Neuronal stem cell (in vitro differentiated cells): ENCODE results near the gene MSANTD4.

Experiments
- DNase-seq: peaks from one replicate; pipeline ENCODE4 v3.0.0-alpha.2; 2013; ENCODE audit warnings: low spot score
- H2AFZ ChIP-seq: one replicate; pipeline ENCODE4 v1.6.1; 2013; ENCODE audit warnings: mild to moderate bottlenecking, low read length, inconsistent platforms
- H2AK5ac ChIP-seq: 2 replicates; pipeline ENCODE4 v1.6.1; 2013; ENCODE audit warnings: low read depth, mild to moderate bottlenecking, inconsistent platforms, low read length, moderate library complexity, mixed read lengths
- H2BK120ac ChIP-seq: 2 replicates; pipeline ENCODE4 v1.6.1; 2013; ENCODE audit warnings: low read depth, mild to moderate bottlenecking, inconsistent platforms, low read length, moderate library complexity, mixed read lengths
- H2BK12ac ChIP-seq: one replicate; pipeline ENCODE4 v1.6.1; 2013; ENCODE audit warnings: low read length, inconsistent platforms
- H2BK15ac ChIP-seq: 2 replicates; pipeline ENCODE4 v1.6.1; 2013; ENCODE audit warnings: mild to moderate bottlenecking, low read length, inconsistent platforms, mixed read lengths
- H2BK5ac ChIP-seq: one replicate; pipeline ENCODE4 v1.6.1; 2013; ENCODE audit warnings: inconsistent platforms, mild to moderate bottlenecking, low read length, moderate library complexity
- H3K14ac ChIP-seq: one replicate; pipeline ENCODE4 v1.6.1; 2013; ENCODE audit warnings: low read length, inconsistent platforms
- H3K18ac ChIP-seq: 2 replicates; pipeline ENCODE4 v1.6.1; 2013; ENCODE audit warnings: low read length, inconsistent platforms
- H3K23ac ChIP-seq: 2 replicates; pipeline ENCODE4 v1.6.1; 2013; ENCODE audit warnings: low read depth, mild to moderate bottlenecking, mixed read lengths, low read length, inconsistent platforms; ENCODE audit not compliant: poor library complexity
- H3K27ac ChIP-seq: replicated peaks from 3 replicates; pipeline ENCODE4 v1.5.1; 2013; ENCODE audit warnings: low read length, inconsistent platforms
- H3K27me3 ChIP-seq, 3 experiments: 2 replicates each; pipeline ENCODE4 v1.6.1; 2013; ENCODE audit warnings: low read length in 3 of 3, mild to moderate bottlenecking in 2 of 3, inconsistent platforms in 1 of 3, low read depth in 1 of 3, mixed read lengths in 1 of 3, moderate library complexity in 1 of 3; ENCODE audit not compliant: control insufficient read depth in 3 of 3, insufficient read depth in 3 of 3
- H3K36me3 ChIP-seq, 2 donors: replicated peaks in 1 of 2; 2 replicates each; pipeline ENCODE4 v1.6.1; 2013; ENCODE audit warnings: low read length in 2 of 2; ENCODE audit not compliant: control insufficient read depth in 2 of 2, insufficient read depth in 2 of 2
- H3K4ac ChIP-seq: 2 replicates; pipeline ENCODE4 v1.6.1; 2013; ENCODE audit warnings: inconsistent platforms, mild to moderate bottlenecking, low read length, moderate library complexity
- H3K4me1 ChIP-seq, 2 donors: 1 replicate in 1 of 2; 2 replicates in 1 of 2; pipeline ENCODE4 v1.6.1; 2013; ENCODE audit warnings: low read length in 2 of 2, low read depth in 1 of 2; ENCODE audit not compliant: control insufficient read depth in 2 of 2, insufficient read depth in 1 of 2
- H3K4me2 ChIP-seq: one replicate; pipeline ENCODE4 v1.6.1; 2013; ENCODE audit warnings: mild to moderate bottlenecking, low read length, inconsistent platforms; ENCODE audit not compliant: insufficient read depth, poor library complexity, severe bottlenecking
- H3K4me3 ChIP-seq, 2 donors: 2 replicates each; pipeline ENCODE4 v1.5.1; 2013; ENCODE audit warnings: low read length in 2 of 2, mild to moderate bottlenecking in 2 of 2, inconsistent platforms in 1 of 2, moderate library complexity in 1 of 2
- H3K79me1 ChIP-seq: one replicate; pipeline ENCODE4 v1.6.1; 2013; ENCODE audit warnings: low read depth, mild to moderate bottlenecking, inconsistent platforms, low read length, moderate library complexity
- H3K9ac ChIP-seq: one replicate; pipeline ENCODE4 v1.6.1; 2013; ENCODE audit warnings: mild to moderate bottlenecking, low read depth, low read length, inconsistent platforms; ENCODE audit not compliant: poor library complexity
- H3K9me3 ChIP-seq, 2 donors: replicated peaks in 1 of 2; 2 replicates each; pipeline versions ENCODE3 to v1.6.1; 2013; ENCODE audit warnings: low read length in 2 of 2, mild to moderate bottlenecking in 2 of 2, inconsistent platforms in 1 of 2, low read depth in 1 of 2, mixed read lengths in 1 of 2, moderate library complexity in 1 of 2; ENCODE audit not compliant: control insufficient read depth in 2 of 2, insufficient read depth in 1 of 2
- H4K8ac ChIP-seq: one replicate; pipeline ENCODE4 v1.6.1; 2013; ENCODE audit warnings: low read depth, mild to moderate bottlenecking, inconsistent platforms, low read length, moderate library complexity
- H4K91ac ChIP-seq: one replicate; pipeline ENCODE4 v1.6.1; 2013; ENCODE audit warnings: low read length, low read depth, mild to moderate bottlenecking, inconsistent platforms; ENCODE audit not compliant: poor library complexity
- WGBS, 2 donors: extraction: QIAGEN DNeasy Blood & Tissue Kit; methylation state at CpG; one replicate each; pipeline ENCODE4 v1.1.7; 2013; ENCODE audit warnings: missing lambda C conversion rate in 2 of 2, mixed read lengths in 1 of 2; ENCODE audit not compliant: insufficient read length in 2 of 2, insufficient replicate concordance in 1 of 2; ENCODE audit errors: extremely low coverage in 2 of 2; 5-methylcytosine and 5-hydroxymethylcytosine counted together

MSANTD4 gene

GRCh38 chr11:106021181-106021966, 666 bp downstream of the MSANTD4 start:
- Histone ChIP-seq H3K18ac (peak overlapping the region; percentile 98), H3K4me1 (peaks cover 5 to 6% of the 10 kb centered on the region in 2 donors), H3K14ac (no peak overlapping the region), H3K79me1 (peaks cover 3% of the 10 kb centered on the region), H3K27me3 (no peaks in the 10 kb centered on the region), H2BK15ac (peak overlapping the region; percentile 78), H3K9me3 (no peaks in the 10 kb centered on the region), H3K36me3 (peaks cover 2 to 14% of the 10 kb centered on the region in 2 donors), H2BK5ac (peak overlapping the region; percentile 87), H2BK120ac (no peak overlapping the region), H4K8ac (no peak overlapping the region), H2BK12ac (no peak overlapping the region), H3K9ac (peak overlapping the region; percentile 97), H3K4me3 (peak overlapping the region; percentile 98 to 99), H3K4me2 (peak overlapping the region; percentile 62), H4K91ac (no peak overlapping the region), H3K4ac (no peak overlapping the region), H2AK5ac (peak overlapping the region; percentile 37), H2AFZ (peak overlapping the region; percentile 99), H3K27ac (no peak overlapping the region), H3K23ac (peak overlapping the region; percentile 91)
- no CpG with 5 or more reads among the region's 18 CpGs for WGBS, 2 donors
- no peak for DNase-seq

- no CpG with 5 or more reads among the region's 2 CpGs for WGBS, 2 donors
- H2BK15ac ChIP-seq, result no peak overlapping the region
- H3K18ac ChIP-seq, result no peak overlapping the region
- peaks cover 0 to 3% of the 10 kb centered on the region in 2 donors for H3K9me3 ChIP-seq
- H2AFZ ChIP-seq, result no peak overlapping the region
- H2AK5ac ChIP-seq, result no peak overlapping the region
- peaks cover 2 to 33% of the 10 kb centered on the region in 2 donors for H3K36me3 ChIP-seq
- H3K79me1 ChIP-seq, result peaks cover 3% of the 10 kb centered on the region
- no peak overlapping the region for H2BK5ac ChIP-seq
- no peak overlapping the region for H3K23ac ChIP-seq
- H2BK12ac ChIP-seq, result no peak overlapping the region
- DNase-seq, result no peak
- no peak overlapping the region for H4K91ac ChIP-seq
- no peak overlapping the region for H4K8ac ChIP-seq
- H3K4ac ChIP-seq, result no peak overlapping the region
- no peak overlapping the region for H3K9ac ChIP-seq
- no peak overlapping the region for H3K14ac ChIP-seq
- H3K4me2 ChIP-seq, result no peak overlapping the region
- no peaks in the 10 kb centered on the region for H3K27me3 ChIP-seq
- no peak overlapping the region for H3K27ac ChIP-seq
- H3K4me3 ChIP-seq, result no peak overlapping the region
- peaks cover 8 to 10% of the 10 kb centered on the region in 2 donors for H3K4me1 ChIP-seq
- no peak overlapping the region for H2BK120ac ChIP-seq
Measured at GRCh38 chr11:106017093-106017492, 4.9 kb downstream of the MSANTD4 start.

DNA sequence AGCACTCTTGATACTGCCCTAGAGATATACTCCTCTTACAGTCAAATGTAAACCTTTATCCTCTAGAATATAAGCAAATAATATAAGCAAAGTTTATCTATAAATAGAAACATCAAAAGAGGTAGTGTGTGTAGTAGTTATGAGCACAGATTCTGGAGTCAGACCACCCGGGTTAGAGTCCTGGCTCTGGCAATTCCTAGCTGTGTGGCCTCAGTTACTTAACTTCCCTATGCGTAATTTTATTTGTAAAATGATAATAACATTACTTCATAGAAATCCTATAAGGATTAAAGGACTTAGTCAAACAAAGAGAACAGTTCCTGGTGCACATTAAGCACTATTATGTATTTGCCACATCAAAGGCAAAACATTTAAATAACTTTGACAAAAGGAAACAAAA, 7.0 kb downstream of the MSANTD4 start:
- no peaks in the 10 kb centered on the region for H3K79me1 ChIP-seq
- H3K4ac ChIP-seq, result no peak overlapping the region
- DNase-seq, result no peak
- no peak overlapping the region for H3K4me3 ChIP-seq
- H4K91ac ChIP-seq, result no peak overlapping the region
- H2AFZ ChIP-seq, result no peak overlapping the region
- H2BK15ac ChIP-seq, result no peak overlapping the region
- H2BK12ac ChIP-seq, result no peak overlapping the region
- H3K27me3 ChIP-seq, result no peaks in the 10 kb centered on the region
- H2BK120ac ChIP-seq, result no peak overlapping the region
- H3K36me3 ChIP-seq, result peaks cover 2 to 45% of the 10 kb centered on the region in 2 donors
- peaks cover 0 to 8% of the 10 kb centered on the region in 2 donors for H3K9me3 ChIP-seq
- H3K4me1 ChIP-seq, result peaks cover 5 to 13% of the 10 kb centered on the region in 2 donors
- no peak overlapping the region for H3K9ac ChIP-seq
- no peak overlapping the region for H3K14ac ChIP-seq
- H2AK5ac ChIP-seq, result no peak overlapping the region
- no peak overlapping the region for H3K18ac ChIP-seq
- no peak overlapping the region for H2BK5ac ChIP-seq
- no peak overlapping the region for H3K4me2 ChIP-seq
- H3K27ac ChIP-seq, result no peak overlapping the region
- no CpG with 5 or more reads among the region's 2 CpGs for WGBS, 2 donors
- no peak overlapping the region for H4K8ac ChIP-seq
- H3K23ac ChIP-seq, result no peak overlapping the region

DNA sequence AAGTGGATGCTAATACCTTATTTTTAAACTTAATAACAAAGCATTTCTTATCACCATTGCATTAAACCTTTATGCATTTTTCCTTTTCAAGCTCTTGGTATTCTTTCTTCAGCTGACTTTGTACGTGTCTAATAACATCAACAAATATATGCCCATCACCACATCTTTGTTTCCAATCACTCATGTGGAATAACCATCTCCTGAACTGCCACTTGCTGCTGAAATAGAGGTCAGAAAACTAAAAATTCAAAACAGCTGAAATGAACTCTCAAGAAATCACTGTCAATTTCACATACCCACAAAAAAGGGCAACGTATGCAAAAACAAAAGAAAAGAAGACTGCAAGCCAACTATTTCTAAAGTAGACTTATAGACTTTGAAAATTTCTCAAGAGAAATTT, 7.4 kb downstream of the MSANTD4 start:
- no peak overlapping the region for H2AFZ ChIP-seq
- H3K18ac ChIP-seq, result no peak overlapping the region
- no peaks in the 10 kb centered on the region for H3K79me1 ChIP-seq
- H3K4me2 ChIP-seq, result no peak overlapping the region
- no peak overlapping the region for H3K4me3 ChIP-seq
- no peaks in the 10 kb centered on the region for H3K27me3 ChIP-seq
- no peak overlapping the region for H2AK5ac ChIP-seq
- peaks cover 5 to 13% of the 10 kb centered on the region in 2 donors for H3K4me1 ChIP-seq
- no peak overlapping the region for H3K9ac ChIP-seq
- no peak overlapping the region for H3K23ac ChIP-seq
- H2BK120ac ChIP-seq, result no peak overlapping the region
- no peak for DNase-seq
- H3K9me3 ChIP-seq, result peaks cover 0 to 8% of the 10 kb centered on the region in 2 donors
- no peak overlapping the region for H2BK15ac ChIP-seq
- H3K36me3 ChIP-seq, result peaks cover 5 to 48% of the 10 kb centered on the region in 2 donors
- H3K27ac ChIP-seq, result no peak overlapping the region
- H2BK5ac ChIP-seq, result no peak overlapping the region
- no peak overlapping the region for H3K14ac ChIP-seq
- H3K4ac ChIP-seq, result no peak overlapping the region
- no peak overlapping the region for H4K91ac ChIP-seq
- no CpG with 5 or more reads among the region's 2 CpGs for WGBS, 2 donors
- H4K8ac ChIP-seq, result no peak overlapping the region
- no peak overlapping the region for H2BK12ac ChIP-seq
